ENCODE results near the gene FGF1.

DNA sequence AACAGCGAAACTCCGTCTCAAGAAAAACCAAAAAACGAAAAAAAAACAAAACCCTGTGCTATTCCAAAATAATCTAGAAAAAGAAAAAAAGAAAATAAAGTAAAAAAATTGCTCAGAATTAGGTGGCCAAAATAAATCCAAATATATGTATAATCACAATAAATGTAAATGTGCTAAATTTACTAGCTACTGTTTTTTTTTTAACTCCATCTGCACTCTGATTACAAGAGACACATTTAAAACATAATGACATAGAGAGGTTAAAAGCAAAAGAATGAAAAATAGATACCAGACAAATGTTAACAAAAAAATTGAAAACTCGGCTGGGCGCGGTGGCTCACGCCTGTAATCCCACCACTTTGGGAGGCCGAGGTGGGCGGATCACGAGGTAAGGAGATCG lies 66.1 kb downstream of the FGF1 start:
- TF ChIP-seq, protein P1, sequence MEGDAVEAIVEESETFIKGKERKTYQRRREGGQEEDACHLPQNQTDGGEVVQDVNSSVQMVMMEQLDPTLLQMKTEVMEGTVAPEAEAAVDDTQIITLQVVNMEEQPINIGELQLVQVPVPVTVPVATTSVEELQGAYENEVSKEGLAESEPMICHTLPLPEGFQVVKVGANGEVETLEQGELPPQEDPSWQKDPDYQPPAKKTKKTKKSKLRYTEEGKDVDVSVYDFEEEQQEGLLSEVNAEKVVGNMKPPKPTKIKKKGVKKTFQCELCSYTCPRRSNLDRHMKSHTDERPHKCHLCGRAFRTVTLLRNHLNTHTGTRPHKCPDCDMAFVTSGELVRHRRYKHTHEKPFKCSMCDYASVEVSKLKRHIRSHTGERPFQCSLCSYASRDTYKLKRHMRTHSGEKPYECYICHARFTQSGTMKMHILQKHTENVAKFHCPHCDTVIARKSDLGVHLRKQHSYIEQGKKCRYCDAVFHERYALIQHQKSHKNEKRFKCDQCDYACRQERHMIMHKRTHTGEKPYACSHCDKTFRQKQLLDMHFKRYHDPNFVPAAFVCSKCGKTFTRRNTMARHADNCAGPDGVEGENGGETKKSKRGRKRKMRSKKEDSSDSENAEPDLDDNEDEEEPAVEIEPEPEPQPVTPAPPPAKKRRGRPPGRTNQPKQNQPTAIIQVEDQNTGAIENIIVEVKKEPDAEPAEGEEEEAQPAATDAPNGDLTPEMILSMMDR (IDR thresholded peaks at IDR 0.05), result no peak
- TF ChIP-seq POLR2A (IDR thresholded peaks at IDR 0.05), result no peak
